Esophagus muscularis mucosa (tissue), 4 donors: ENCODE results near the gene KDSR.

ENCODE experiments used
- EP300 ChIP-seq: sonication (generic); formaldehyde crosslinking; IDR thresholded peaks from one replicate; pipeline ENCODE4 v1.6.1; 2017; ENCODE audit warnings: antibody characterized with exemption
- POLR2AphosphoS5 ChIP-seq, 2 donors: sonication (generic); formaldehyde crosslinking; IDR thresholded peaks; one replicate each; pipeline ENCODE4 v1.6.1; 2017; ENCODE audit warnings: antibody characterized with exemption in 2 of 2
- TF ChIP-seq, protein P1 (sequence below), 3 experiments: fragments of 200-600 bp in 2 of 3; fragments of 450-650 bp in 1 of 3; sonication (generic) in 2 of 3; IDR thresholded peaks; one replicate each; pipeline ENCODE4 v1.5.1; 2017 to 2019; ENCODE audit warnings: antibody characterized with exemption in 3 of 3, mild to moderate bottlenecking in 2 of 3, moderate library complexity in 1 of 3

DNA sequence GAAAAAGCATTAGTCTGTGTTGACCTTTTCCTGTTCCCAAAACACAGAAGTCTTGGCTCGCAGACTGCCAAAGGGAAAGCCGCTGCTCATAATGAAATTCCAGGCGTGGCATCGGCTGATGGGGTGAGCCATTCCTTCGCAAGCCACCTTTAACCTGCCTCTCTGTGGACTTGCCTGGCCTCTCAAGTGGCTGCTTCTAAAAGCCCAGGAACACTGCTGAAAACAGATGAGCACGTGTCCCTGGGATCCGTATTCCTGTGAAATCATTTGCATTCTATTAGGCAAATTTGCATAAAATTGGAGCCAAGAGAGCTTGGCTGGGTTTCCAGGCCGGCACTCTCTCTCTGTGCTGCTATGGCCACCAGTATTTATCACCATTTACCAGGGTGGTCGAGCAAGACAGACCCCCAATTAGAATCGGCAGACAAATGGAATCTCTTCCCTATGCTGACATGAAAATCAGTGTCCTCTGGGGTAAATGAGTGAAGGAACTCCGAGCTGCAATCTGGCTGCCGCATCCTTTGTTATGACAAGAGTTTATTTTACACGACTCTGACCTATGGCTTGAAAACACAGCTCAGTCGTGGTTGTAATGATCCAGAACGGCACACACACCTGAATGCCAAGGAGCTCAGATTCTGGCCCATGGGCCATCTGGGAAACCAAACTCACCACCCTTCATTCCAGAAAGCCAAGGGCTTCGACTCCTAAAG is 69.2 kb downstream of the KDSR start:
- TF ChIP-seq, protein P1, sequence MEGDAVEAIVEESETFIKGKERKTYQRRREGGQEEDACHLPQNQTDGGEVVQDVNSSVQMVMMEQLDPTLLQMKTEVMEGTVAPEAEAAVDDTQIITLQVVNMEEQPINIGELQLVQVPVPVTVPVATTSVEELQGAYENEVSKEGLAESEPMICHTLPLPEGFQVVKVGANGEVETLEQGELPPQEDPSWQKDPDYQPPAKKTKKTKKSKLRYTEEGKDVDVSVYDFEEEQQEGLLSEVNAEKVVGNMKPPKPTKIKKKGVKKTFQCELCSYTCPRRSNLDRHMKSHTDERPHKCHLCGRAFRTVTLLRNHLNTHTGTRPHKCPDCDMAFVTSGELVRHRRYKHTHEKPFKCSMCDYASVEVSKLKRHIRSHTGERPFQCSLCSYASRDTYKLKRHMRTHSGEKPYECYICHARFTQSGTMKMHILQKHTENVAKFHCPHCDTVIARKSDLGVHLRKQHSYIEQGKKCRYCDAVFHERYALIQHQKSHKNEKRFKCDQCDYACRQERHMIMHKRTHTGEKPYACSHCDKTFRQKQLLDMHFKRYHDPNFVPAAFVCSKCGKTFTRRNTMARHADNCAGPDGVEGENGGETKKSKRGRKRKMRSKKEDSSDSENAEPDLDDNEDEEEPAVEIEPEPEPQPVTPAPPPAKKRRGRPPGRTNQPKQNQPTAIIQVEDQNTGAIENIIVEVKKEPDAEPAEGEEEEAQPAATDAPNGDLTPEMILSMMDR (IDR thresholded peaks at IDR 0.05) = no peak
- TF ChIP-seq EP300 = no peak
- peak in 1 of 2 donors; percentile 12 for TF ChIP-seq POLR2AphosphoS5 (IDR thresholded peaks at IDR 0.05)
